ENCODE data around the gene LIME1. TPM values are rescaled to one million over a fixed set of nuclear protein-coding genes. Genes with fewer than 3 reads are reported as not detected.

LIME1 gene
- total RNA-seq, 1 experiment from 2014 or later, result 27.4 TPM

GRCh38 chr20:63767886-63768285 lies 31.4 kb downstream of the LIME1 start:
- TF ChIP-seq ZFX (IDR thresholded peaks at IDR 0.05) (no peak), POLR2AphosphoS5 (IDR thresholded peaks at IDR 0.05; ENCODE audit: low read depth, low read length) (no peak), CTCF (IDR thresholded peaks at IDR 0.05 in 2 of 3, conservative IDR thresholded peaks at IDR 0.05 in 1 of 3; ENCODE audit: borderline replicate concordance in 1 of 3, insufficient read depth in 1 of 3, low read depth in 2 of 3, low read length in 2 of 3) (no peak), POLR2A (IDR thresholded peaks at IDR 0.05; ENCODE audit: borderline replicate concordance, extremely low read depth, insufficient read depth, insufficient read length) (no peak), TCF7L2 (IDR thresholded peaks at IDR 0.05; ENCODE audit: borderline replicate concordance, extremely low read depth, insufficient read depth, insufficient read length) (no peak), EZH2phosphoT487 (IDR thresholded peaks at IDR 0.05; ENCODE audit: borderline replicate concordance) (no peak), SIN3A (IDR thresholded peaks at IDR 0.05; ENCODE audit: low read depth) (no peak), FOSL1 (IDR thresholded peaks at IDR 0.05; ENCODE audit: low read depth) (no peak), ELF1 (IDR thresholded peaks at IDR 0.05; ENCODE audit: borderline replicate concordance, low read depth) (no peak), ZNF274 (IDR thresholded peaks at IDR 0.05; ENCODE audit: low read depth, low read length) (no peak), MAX (IDR thresholded peaks at IDR 0.05) (no peak), JUND (IDR thresholded peaks at IDR 0.05) (no peak), SP1 (IDR thresholded peaks at IDR 0.05; ENCODE audit: low read depth) (no peak), SRF (IDR thresholded peaks at IDR 0.05; ENCODE audit: low read depth) (no peak)
- Histone ChIP-seq H3K4me2 (ENCODE audit: low read length) (no peak overlapping the region), H3K4me1 (ENCODE audit: control insufficient read depth in 1 of 2, insufficient read depth in 2 of 2, low read length in 2 of 2) (no peaks in the 10 kb centered on the region), H3K9me2 (ENCODE audit: insufficient read depth) (no peaks in the 10 kb centered on the region), H3K9me3 (ENCODE audit: control insufficient read depth in 1 of 2, insufficient read depth in 1 of 2, low read depth in 1 of 2, low read length in 2 of 2) (no peaks in the 10 kb centered on the region), H3K27me3 (ENCODE audit: insufficient read depth, low read length) (no peaks in the 10 kb centered on the region), H3K36me3 (ENCODE audit: control insufficient read depth in 1 of 2, insufficient read depth in 2 of 2, low read length in 2 of 2) (no peaks in the 10 kb centered on the region), H3K4me3 (replicated peaks in 1 of 2; ENCODE audit: low read depth in 1 of 2, low read length in 2 of 2) (no peak overlapping the region), H3K79me2 (ENCODE audit: insufficient read depth, low read length) (no peaks in the 10 kb centered on the region), H4K20me1 (ENCODE audit: insufficient read depth) (no peaks in the 10 kb centered on the region), H3K27ac (ENCODE audit: low read depth, low read length) (no peak overlapping the region), H3K9ac (ENCODE audit: low read length) (no peak overlapping the region), H2AFZ (ENCODE audit: low read depth, low read length, poor library complexity, severe bottlenecking) (no peak overlapping the region)
- DNase-seq (ENCODE audit: low read depth, low spot score), result no peak
- intact Hi-C loops (cut with micrococcal nuclease), result no loop called here
- ChIA-PET RAD21 (ENCODE audit: low non-redundant PET in 1 of 2, low total read pairs in 2 of 2, uncharacterized antibody in 2 of 2, unreplicated experiment in 2 of 2) (no interaction called here), CTCF (no interaction called here), POLR2A (no interaction called here)
- no TSS peak for BruUV-seq (replicated peaks)
- no peak for ATAC-seq
